Measurements from ENCODE around the gene FGF14.

The FGF14 gene

DNA sequence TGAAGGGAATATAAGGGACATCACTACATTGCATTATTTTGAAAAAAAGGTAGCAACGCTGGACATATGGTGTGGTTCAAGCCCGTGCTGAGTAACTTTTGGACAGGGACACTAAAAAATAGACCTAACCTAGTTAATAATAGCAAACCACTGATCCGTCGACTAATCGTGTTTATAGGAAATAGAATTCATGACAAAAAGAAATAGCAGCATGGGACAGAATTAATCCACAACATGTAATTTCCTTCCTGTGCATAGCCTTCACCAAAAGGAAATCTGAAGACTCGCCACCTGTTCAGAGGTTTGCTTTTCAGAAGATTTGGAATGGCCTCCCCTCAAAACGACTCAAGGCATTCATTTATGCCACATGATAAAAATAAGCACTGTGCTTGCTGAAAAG, 128.7 kb downstream of the FGF14 start:
- Histone ChIP-seq H3K4me1 (ENCODE audit: control insufficient read depth in 2 of 2, insufficient read depth in 1 of 2, low read depth in 1 of 2, low read length in 2 of 2) (peaks cover 0 to under 1% of the 10 kb centered on the region in 2 donors), H3K36me3 (replicated peaks in 1 of 2; ENCODE audit: control insufficient read depth in 2 of 2, insufficient read depth in 2 of 2, low read length in 2 of 2) (no peaks in the 10 kb centered on the region), H2BK12ac (ENCODE audit: low read length) (no peak overlapping the region), H3K9ac (ENCODE audit: low read depth, low read length, poor library complexity) (no peak overlapping the region), H3K27ac (replicated peaks; ENCODE audit: low read length) (no peak overlapping the region), H3K4me2 (ENCODE audit: insufficient read depth, low read length, poor library complexity, severe bottlenecking) (no peak overlapping the region), H3K4ac (ENCODE audit: low read length) (no peak overlapping the region), H2BK5ac (ENCODE audit: low read length) (no peak overlapping the region), H3K23ac (ENCODE audit: low read depth, low read length, poor library complexity) (no peak overlapping the region), H3K18ac (ENCODE audit: low read length) (no peak overlapping the region), H4K91ac (ENCODE audit: low read depth, low read length, poor library complexity) (no peak overlapping the region), H2AFZ (ENCODE audit: low read length) (no peak overlapping the region), H3K9me3 (replicated peaks in 1 of 2; ENCODE audit: control insufficient read depth in 2 of 2, insufficient read depth in 1 of 2, low read depth in 1 of 2, low read length in 2 of 2) (no peaks in the 10 kb centered on the region), H2BK120ac (ENCODE audit: low read depth, low read length) (no peak overlapping the region), H3K27me3 (ENCODE audit: control insufficient read depth in 3 of 3, insufficient read depth in 3 of 3, low read depth in 1 of 3, low read length in 3 of 3) (no peaks in the 10 kb centered on the region), H4K8ac (ENCODE audit: low read depth, low read length) (no peak overlapping the region), H2BK15ac (ENCODE audit: low read length) (no peak overlapping the region), H3K14ac (ENCODE audit: low read length) (no peak overlapping the region), H3K4me3 (ENCODE audit: low read length in 2 of 2) (no peak overlapping the region), H2AK5ac (ENCODE audit: low read depth, low read length) (no peak overlapping the region), H3K79me1 (ENCODE audit: low read depth, low read length) (no peaks in the 10 kb centered on the region)
- WGBS, 2 donors (ENCODE audit: extremely low coverage in 2 of 2, insufficient read length in 2 of 2, insufficient replicate concordance in 1 of 2): no CpG with 5 or more reads among the region's 7 CpGs
- DNase-seq (ENCODE audit: low spot score): no peak

DNA sequence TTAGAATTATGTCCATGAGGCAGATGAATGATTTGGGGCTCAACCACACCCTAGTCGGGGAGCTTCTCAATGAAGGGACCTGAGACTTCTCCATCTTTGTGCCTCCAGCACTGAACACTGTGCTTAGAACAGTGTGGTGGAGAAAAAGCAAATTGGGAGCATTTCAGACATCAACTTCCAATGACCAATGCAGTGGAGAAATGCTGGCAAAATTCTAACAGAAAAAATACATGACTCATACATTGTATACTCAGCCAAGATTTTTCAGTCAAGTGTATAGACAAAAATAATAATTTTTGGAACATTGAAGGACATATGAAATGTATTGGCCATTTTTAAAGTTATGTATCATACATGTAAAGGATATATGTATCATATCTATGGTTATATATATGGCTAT, 134.7 kb downstream of the FGF14 start:
- WGBS, 2 donors (ENCODE audit: extremely low coverage in 2 of 2, insufficient read length in 2 of 2, insufficient replicate concordance in 1 of 2): no CpG with 5 or more reads among the region's 1 CpG
- Histone ChIP-seq H3K4me3 (ENCODE audit: low read length in 2 of 2) (no peak overlapping the region), H2BK15ac (ENCODE audit: low read length) (no peak overlapping the region), H3K14ac (ENCODE audit: low read length) (no peak overlapping the region), H3K4me2 (ENCODE audit: insufficient read depth, low read length, poor library complexity, severe bottlenecking) (no peak overlapping the region), H3K4ac (ENCODE audit: low read length) (no peak overlapping the region), H3K9me3 (replicated peaks in 1 of 2; ENCODE audit: control insufficient read depth in 2 of 2, insufficient read depth in 1 of 2, low read depth in 1 of 2, low read length in 2 of 2) (no peaks in the 10 kb centered on the region), H3K79me1 (ENCODE audit: low read depth, low read length) (no peaks in the 10 kb centered on the region), H3K27me3 (ENCODE audit: control insufficient read depth in 3 of 3, insufficient read depth in 3 of 3, low read depth in 1 of 3, low read length in 3 of 3) (no peaks in the 10 kb centered on the region), H3K4me1 (ENCODE audit: control insufficient read depth in 2 of 2, insufficient read depth in 1 of 2, low read depth in 1 of 2, low read length in 2 of 2) (no peaks in the 10 kb centered on the region), H3K9ac (ENCODE audit: low read depth, low read length, poor library complexity) (no peak overlapping the region), H3K27ac (replicated peaks; ENCODE audit: low read length) (no peak overlapping the region), H2BK5ac (ENCODE audit: low read length) (no peak overlapping the region), H3K23ac (ENCODE audit: low read depth, low read length, poor library complexity) (no peak overlapping the region), H4K91ac (ENCODE audit: low read depth, low read length, poor library complexity) (no peak overlapping the region), H2BK120ac (ENCODE audit: low read depth, low read length) (no peak overlapping the region), H3K18ac (ENCODE audit: low read length) (no peak overlapping the region), H4K8ac (ENCODE audit: low read depth, low read length) (no peak overlapping the region), H2AK5ac (ENCODE audit: low read depth, low read length) (no peak overlapping the region), H2AFZ (ENCODE audit: low read length) (no peak overlapping the region), H2BK12ac (ENCODE audit: low read length) (no peak overlapping the region), H3K36me3 (replicated peaks in 1 of 2; ENCODE audit: control insufficient read depth in 2 of 2, insufficient read depth in 2 of 2, low read length in 2 of 2) (no peaks in the 10 kb centered on the region)
- no peak for DNase-seq (ENCODE audit: low spot score)

DNA sequence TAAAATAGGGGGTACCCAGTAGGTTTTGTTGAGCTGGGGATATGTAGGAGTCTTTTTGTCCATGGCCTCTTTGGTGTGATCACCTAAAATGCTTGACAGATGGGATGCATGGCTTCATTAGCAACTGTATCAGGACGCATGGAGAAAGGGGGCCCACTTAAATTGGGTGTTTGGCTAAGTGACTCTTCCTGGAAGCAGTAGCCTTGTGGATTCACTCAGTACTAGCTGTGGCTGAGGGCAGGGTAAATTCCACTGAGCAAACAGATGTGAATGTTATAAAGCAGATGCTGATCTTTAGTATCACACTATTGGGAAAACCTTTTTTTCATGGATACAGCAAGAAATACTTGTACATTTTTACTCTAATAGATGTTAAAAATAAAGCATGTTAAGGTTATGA, 140.0 kb downstream of the FGF14 start:
- peaks cover 0 to 1% of the 10 kb centered on the region in 2 donors for H3K9me3 ChIP-seq (replicated peaks in 1 of 2; ENCODE audit: control insufficient read depth in 2 of 2, insufficient read depth in 1 of 2, low read depth in 1 of 2, low read length in 2 of 2)
- no peak overlapping the region for H3K4ac ChIP-seq (ENCODE audit: low read length)
- DNase-seq (ENCODE audit: low spot score): no peak
- H3K27me3 ChIP-seq (ENCODE audit: control insufficient read depth in 3 of 3, insufficient read depth in 3 of 3, low read depth in 1 of 3, low read length in 3 of 3): no peaks in the 10 kb centered on the region
- no peak overlapping the region for H3K23ac ChIP-seq (ENCODE audit: low read depth, low read length, poor library complexity)
- H2BK5ac ChIP-seq (ENCODE audit: low read length): no peak overlapping the region
- H4K8ac ChIP-seq (ENCODE audit: low read depth, low read length): no peak overlapping the region
- WGBS, 2 donors (ENCODE audit: extremely low coverage in 2 of 2, insufficient read length in 2 of 2, insufficient replicate concordance in 1 of 2): no CpG with 5 or more reads among the region's 1 CpG
- H2BK15ac ChIP-seq (ENCODE audit: low read length): no peak overlapping the region
- no peak overlapping the region for H3K9ac ChIP-seq (ENCODE audit: low read depth, low read length, poor library complexity)
- H2BK12ac ChIP-seq (ENCODE audit: low read length): no peak overlapping the region
- H2BK120ac ChIP-seq (ENCODE audit: low read depth, low read length): no peak overlapping the region
- H2AK5ac ChIP-seq (ENCODE audit: low read depth, low read length): no peak overlapping the region
- no peak overlapping the region for H3K14ac ChIP-seq (ENCODE audit: low read length)
- H3K27ac ChIP-seq (replicated peaks; ENCODE audit: low read length): no peak overlapping the region
- H3K4me2 ChIP-seq (ENCODE audit: insufficient read depth, low read length, poor library complexity, severe bottlenecking): no peak overlapping the region
- no peak overlapping the region for H2AFZ ChIP-seq (ENCODE audit: low read length)
- H3K79me1 ChIP-seq (ENCODE audit: low read depth, low read length): peaks cover 2% of the 10 kb centered on the region
- H3K4me3 ChIP-seq (ENCODE audit: low read length in 2 of 2): no peak overlapping the region
- H3K18ac ChIP-seq (ENCODE audit: low read length): no peak overlapping the region
- H3K36me3 ChIP-seq (replicated peaks in 1 of 2; ENCODE audit: control insufficient read depth in 2 of 2, insufficient read depth in 2 of 2, low read length in 2 of 2): no peaks in the 10 kb centered on the region
- no peaks in the 10 kb centered on the region for H3K4me1 ChIP-seq (ENCODE audit: control insufficient read depth in 2 of 2, insufficient read depth in 1 of 2, low read depth in 1 of 2, low read length in 2 of 2)
- no peak overlapping the region for H4K91ac ChIP-seq (ENCODE audit: low read depth, low read length, poor library complexity)

DNA sequence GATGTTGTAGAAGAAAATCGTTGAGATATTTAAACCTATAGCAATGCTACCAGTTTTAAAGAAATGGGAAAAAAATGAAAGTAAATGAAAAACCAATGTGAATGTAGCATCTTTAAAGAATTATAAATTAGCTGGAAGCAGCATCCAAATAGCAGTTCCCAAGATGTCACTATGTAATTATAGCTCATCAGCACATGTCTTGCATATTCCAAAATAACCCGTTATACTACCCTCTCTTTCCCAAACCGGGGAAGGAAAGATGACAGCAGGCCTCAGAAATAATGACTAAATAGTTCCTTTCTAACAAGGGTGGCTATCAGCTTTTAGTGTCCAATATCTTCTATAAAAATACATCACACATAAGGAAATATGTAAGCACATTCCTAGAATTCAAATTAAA, 140.5 kb downstream of the FGF14 start:
- Histone ChIP-seq H4K91ac (ENCODE audit: low read depth, low read length, poor library complexity) (no peak overlapping the region), H3K18ac (ENCODE audit: low read length) (no peak overlapping the region), H3K9ac (ENCODE audit: low read depth, low read length, poor library complexity) (no peak overlapping the region), H3K4me3 (ENCODE audit: low read length in 2 of 2) (no peak overlapping the region), H2AFZ (ENCODE audit: low read length) (no peak overlapping the region), H3K79me1 (ENCODE audit: low read depth, low read length) (peaks cover 2% of the 10 kb centered on the region), H3K4ac (ENCODE audit: low read length) (no peak overlapping the region), H3K14ac (ENCODE audit: low read length) (no peak overlapping the region), H3K9me3 (replicated peaks in 1 of 2; ENCODE audit: control insufficient read depth in 2 of 2, insufficient read depth in 1 of 2, low read depth in 1 of 2, low read length in 2 of 2) (peaks cover 0 to 1% of the 10 kb centered on the region in 2 donors), H2BK120ac (ENCODE audit: low read depth, low read length) (no peak overlapping the region), H4K8ac (ENCODE audit: low read depth, low read length) (no peak overlapping the region), H3K27me3 (ENCODE audit: control insufficient read depth in 3 of 3, insufficient read depth in 3 of 3, low read depth in 1 of 3, low read length in 3 of 3) (no peaks in the 10 kb centered on the region), H2BK12ac (ENCODE audit: low read length) (no peak overlapping the region), H2BK15ac (ENCODE audit: low read length) (no peak overlapping the region), H2AK5ac (ENCODE audit: low read depth, low read length) (no peak overlapping the region), H3K36me3 (replicated peaks in 1 of 2; ENCODE audit: control insufficient read depth in 2 of 2, insufficient read depth in 2 of 2, low read length in 2 of 2) (no peaks in the 10 kb centered on the region), H3K4me1 (ENCODE audit: control insufficient read depth in 2 of 2, insufficient read depth in 1 of 2, low read depth in 1 of 2, low read length in 2 of 2) (no peaks in the 10 kb centered on the region), H3K27ac (replicated peaks; ENCODE audit: low read length) (no peak overlapping the region), H3K4me2 (ENCODE audit: insufficient read depth, low read length, poor library complexity, severe bottlenecking) (no peak overlapping the region), H3K23ac (ENCODE audit: low read depth, low read length, poor library complexity) (no peak overlapping the region), H2BK5ac (ENCODE audit: low read length) (no peak overlapping the region)
- no peak for DNase-seq (ENCODE audit: low spot score)
- WGBS, 2 donors (ENCODE audit: extremely low coverage in 2 of 2, insufficient read length in 2 of 2, insufficient replicate concordance in 1 of 2): no CpG with 5 or more reads among the region's 3 CpGs

All from neuronal stem cell (in vitro differentiated cells).